ENCODE data around the gene ALPI.
"Not testable (repeated sequence)": the region's sequence is repeated elsewhere in the genome, so short reads cannot be mapped to it uniquely, and the experiment has no call there.

Gene ALPI

DNA sequence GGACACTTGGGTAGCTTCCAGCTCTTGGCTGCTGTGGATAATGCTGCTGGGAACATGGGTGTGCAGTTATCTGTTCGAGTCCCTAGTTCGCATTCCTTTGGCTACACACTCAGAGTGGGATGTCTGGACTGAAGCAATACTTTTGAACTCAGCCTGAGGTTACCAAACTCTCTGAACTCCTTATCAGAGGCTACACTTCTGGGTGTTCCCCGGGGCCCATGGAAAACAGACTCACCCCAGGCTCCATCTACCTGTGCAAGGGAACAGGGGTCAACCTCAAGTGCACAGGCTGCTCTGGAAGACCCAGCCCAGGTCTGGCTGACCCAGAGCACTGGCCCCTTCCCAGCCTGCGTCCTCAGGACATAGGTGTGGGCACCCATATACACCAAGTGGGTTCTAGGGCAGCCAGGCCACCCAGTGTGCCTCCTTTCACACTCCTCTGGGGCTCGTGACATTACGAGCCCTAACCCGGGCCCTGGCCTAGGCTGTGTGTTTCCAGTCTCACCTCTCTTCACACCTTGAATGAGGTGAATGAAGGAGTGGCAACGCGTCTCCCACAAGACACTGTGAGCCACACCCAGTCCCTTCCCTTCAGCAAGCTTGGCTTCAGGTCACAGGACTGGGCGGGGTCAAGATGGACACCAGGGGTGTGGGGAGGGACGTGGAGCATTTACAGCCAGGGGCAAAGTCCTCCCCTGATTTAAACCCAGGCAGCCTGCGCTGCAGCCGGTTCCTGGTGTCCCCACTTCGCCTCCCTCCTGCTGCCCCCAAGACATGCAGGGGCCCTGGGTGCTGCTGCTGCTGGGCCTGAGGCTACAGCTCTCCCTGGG, at the start of gene ALPI:
Gene ALPI (plus strand): TSS at position 728 of the 830 bp plus-strand sequence. CDS start 47 bp downstream, at position 775.
- TF ChIP-seq, protein P1, sequence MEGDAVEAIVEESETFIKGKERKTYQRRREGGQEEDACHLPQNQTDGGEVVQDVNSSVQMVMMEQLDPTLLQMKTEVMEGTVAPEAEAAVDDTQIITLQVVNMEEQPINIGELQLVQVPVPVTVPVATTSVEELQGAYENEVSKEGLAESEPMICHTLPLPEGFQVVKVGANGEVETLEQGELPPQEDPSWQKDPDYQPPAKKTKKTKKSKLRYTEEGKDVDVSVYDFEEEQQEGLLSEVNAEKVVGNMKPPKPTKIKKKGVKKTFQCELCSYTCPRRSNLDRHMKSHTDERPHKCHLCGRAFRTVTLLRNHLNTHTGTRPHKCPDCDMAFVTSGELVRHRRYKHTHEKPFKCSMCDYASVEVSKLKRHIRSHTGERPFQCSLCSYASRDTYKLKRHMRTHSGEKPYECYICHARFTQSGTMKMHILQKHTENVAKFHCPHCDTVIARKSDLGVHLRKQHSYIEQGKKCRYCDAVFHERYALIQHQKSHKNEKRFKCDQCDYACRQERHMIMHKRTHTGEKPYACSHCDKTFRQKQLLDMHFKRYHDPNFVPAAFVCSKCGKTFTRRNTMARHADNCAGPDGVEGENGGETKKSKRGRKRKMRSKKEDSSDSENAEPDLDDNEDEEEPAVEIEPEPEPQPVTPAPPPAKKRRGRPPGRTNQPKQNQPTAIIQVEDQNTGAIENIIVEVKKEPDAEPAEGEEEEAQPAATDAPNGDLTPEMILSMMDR (IDR thresholded peaks at IDR 0.05; ENCODE audit: control insufficient read depth, insufficient read depth, low read depth, low read length, missing control alignments), result no peak
- no peak for DNase-seq (ENCODE audit: low read depth)
- H3K4me3 ChIP-seq (ENCODE audit: control insufficient read depth, low read depth, low read length), result no peak within 1 kb of the TSS

DNA sequence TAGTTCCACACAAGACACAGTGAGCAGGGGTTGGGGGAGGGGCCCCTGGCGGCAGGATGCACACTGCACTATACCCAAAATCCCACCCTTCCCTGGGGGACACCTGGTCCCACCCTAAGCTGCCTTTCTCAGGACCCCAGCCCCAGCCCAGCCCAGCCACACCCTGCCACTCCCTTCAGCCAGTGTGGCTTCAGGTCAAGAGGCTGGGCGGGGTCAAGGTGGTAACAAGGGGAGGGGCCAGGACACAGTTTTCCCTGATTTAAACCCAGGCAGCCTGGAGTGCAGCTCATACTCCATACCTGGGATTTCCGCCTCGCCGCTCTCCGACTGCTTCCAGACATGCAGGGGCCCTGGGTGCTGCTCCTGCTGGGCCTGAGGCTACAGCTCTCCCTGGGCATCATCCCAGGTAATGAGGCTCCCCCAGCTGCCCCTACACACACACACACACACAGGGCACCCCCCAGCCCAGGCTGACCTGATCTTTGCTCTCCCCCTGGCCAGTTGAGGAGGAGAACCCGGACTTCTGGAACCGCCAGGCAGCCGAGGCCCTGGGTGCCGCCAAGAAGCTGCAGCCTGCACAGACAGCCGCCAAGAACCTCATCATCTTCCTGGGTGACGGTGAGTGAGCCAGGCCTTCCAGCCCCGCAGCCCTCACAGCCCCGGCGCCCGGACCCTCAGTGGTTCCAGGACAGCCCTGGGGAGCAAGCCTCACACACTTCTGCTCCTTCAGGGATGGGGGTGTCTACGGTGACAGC, 49.2 kb upstream of the ALPI start, which contains the start of gene ALPG:
Gene ALPG (plus strand): TSS at position 289 of the 755 bp plus-strand sequence. CDS start 51 bp downstream, at position 340.
- DNase-seq (ENCODE audit: low read depth), result no peak
- no peak within 1 kb of the TSS for H3K4me3 ChIP-seq (ENCODE audit: control insufficient read depth, low read depth, low read length)
- TF ChIP-seq, protein P1 (IDR thresholded peaks at IDR 0.05; ENCODE audit: control insufficient read depth, insufficient read depth, low read depth, low read length, missing control alignments), result no peak

GRCh38 chr2:232407428-232408150, 48.4 kb upstream of the ALPI start:
- H3K4me3 ChIP-seq (ENCODE audit: control insufficient read depth, low read depth, low read length); DNase-seq (ENCODE audit: low read depth): not testable (repeated sequence)

DNA sequence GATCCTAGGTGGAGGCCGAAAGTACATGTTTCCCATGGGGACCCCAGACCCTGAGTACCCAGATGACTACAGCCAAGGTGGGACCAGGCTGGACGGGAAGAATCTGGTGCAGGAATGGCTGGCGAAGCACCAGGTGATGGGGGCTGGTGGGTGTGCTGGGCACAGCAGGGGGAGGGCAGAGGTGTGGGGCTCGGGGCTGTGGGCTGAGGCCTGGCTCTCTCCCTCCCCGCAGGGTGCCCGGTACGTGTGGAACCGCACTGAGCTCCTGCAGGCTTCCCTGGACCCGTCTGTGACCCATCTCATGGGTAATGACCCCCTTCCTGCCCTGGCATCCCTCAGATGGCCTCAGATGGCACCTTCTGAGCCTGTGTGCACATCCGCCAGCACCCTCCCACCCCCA, 47.7 kb upstream of the ALPI start:
- not testable (repeated sequence) for DNase-seq (ENCODE audit: low read depth); H3K4me3 ChIP-seq (ENCODE audit: control insufficient read depth, low read depth, low read length)

DNA sequence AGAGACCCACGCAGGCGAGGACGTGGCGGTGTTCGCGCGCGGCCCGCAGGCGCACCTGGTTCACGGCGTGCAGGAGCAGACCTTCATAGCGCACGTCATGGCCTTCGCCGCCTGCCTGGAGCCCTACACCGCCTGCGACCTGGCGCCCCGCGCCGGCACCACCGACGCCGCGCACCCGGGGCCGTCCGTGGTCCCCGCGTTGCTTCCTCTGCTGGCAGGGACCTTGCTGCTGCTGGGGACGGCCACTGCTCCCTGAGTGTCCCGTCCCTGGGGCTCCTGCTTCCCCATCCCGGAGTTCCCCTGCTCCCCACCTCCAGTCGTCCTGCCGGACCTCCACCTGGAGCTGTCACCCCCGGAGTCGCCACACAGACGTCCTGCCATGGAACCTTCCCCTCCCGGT, 46.3 kb upstream of the ALPI start:
- H3K4me3 ChIP-seq (ENCODE audit: control insufficient read depth, low read depth, low read length); DNase-seq (ENCODE audit: low read depth): not testable (repeated sequence)

DNA sequence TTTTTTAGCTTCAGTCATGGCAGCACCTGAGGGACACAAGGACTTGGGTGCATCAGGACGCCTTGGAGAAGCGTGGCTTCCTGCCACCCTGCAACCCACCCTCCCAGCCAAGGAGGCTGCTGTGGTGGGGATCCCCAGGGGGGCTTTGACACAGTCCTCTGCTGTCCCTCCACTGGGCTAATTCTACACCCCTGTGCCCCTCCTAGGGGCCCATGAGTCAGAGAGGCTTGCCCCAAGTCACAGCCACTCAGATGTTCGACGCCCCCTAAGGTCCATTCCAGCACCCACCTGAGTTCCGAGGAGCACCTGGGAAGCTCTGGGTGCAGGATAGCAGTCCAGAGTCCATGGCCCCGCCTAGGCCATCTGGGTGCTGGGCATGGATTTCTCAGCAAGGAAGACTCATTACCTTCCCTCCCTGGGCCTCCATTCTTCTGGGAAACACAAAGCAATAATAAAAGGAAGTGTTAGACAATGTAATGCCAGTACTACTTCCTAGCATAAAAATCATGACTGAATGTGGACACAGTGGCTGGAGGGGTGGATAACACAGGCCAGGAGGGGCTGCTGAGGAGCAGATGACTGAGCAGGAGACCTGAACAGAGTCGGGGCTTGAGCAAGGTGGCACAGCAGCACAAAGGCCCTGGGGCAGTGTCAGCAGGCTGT, 45.6 kb upstream of the ALPI start:
- TF ChIP-seq, protein P1 (IDR thresholded peaks at IDR 0.05; ENCODE audit: control insufficient read depth, insufficient read depth, low read depth, low read length, missing control alignments), result no peak
- H3K4me3 ChIP-seq (ENCODE audit: control insufficient read depth, low read depth, low read length), result no peak overlapping the region
- DNase-seq (ENCODE audit: low read depth), result no peak

DNA sequence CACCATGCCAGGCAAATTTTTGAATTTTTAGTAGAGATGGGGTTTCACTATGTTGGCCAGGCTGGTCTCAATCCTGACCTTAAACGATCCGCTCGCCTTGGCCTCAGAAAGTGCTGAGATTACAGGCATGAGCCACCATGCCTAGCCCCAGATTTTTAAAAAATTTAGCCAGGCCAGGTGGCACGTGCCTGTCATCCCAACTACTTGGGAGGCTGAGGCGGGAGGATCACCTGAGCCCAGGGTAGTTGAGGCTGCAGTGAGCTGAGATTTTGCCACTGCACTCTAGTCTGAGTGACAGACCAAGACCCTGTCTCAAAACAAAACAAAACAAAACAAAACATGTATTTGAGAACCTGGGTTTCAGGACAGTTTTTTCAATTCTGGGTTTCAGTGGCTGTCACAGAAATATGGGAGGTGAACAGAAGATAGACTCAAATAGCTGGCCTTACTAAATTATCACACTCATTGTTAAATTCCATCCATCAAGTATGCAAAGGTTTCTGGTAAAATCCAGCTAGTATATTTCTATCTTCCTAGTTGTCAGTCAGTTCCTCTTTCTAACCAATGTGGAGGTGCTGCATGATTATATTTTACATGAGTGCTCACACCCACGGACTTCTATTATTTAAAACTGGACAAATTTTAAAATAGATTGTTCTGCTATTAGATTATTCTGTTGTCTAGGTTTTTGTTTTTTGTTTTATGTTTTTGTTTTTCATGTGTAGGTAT, 43.9 kb upstream of the ALPI start:
- DNase-seq (ENCODE audit: low read depth), result no peak
- H3K4me3 ChIP-seq (ENCODE audit: control insufficient read depth, low read depth, low read length), result no peak overlapping the region
- TF ChIP-seq, protein P1 (IDR thresholded peaks at IDR 0.05; ENCODE audit: control insufficient read depth, insufficient read depth, low read depth, low read length, missing control alignments), result no peak

Data from AG09309 (cell line).